OCI-LY1 (cell line): ENCODE data around the gene TENM4.

Experiments
- CTCF ChIP-seq: fragments of 200-600 bp; sonication (generic), shearing (Covaris generic); IDR thresholded peaks from 2 replicates; pipeline ENCODE4 v1.5.1; 2017; ENCODE audit warnings: mild to moderate bottlenecking, antibody characterized with exemption, low read length, moderate library complexity, mixed read lengths
- EZH2 ChIP-seq: fragments of 200-600 bp; sonication (generic), shearing (Covaris generic); IDR thresholded peaks from 2 replicates; pipeline ENCODE4 v1.8.0; 2017; ENCODE audit warnings: borderline replicate concordance, mixed run types, mild to moderate bottlenecking, antibody characterized with exemption, low read length, moderate library complexity, mixed read lengths

DNA sequence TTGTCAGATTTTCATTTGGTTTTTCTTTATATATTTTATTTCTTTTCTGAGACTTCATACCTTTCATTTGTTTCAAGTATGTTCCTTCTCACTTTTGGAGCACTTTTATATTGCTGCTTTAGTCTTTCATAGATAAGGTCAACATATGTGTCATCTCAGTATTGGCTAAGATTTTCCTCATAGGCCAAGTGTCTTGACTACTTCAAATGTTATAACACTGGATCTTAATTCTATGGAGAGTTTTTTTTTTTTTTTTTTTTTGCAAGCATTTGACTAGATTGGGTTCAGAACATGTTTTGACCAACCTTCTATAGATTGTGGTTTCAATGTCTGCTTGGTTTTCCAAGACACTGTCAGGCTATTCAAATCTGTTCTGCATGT is 797.2 kb downstream of the TENM4 start:
- TF ChIP-seq CTCF (no peak), EZH2 (no peak)
